ENCODE results near the gene C5orf58.

DNA sequence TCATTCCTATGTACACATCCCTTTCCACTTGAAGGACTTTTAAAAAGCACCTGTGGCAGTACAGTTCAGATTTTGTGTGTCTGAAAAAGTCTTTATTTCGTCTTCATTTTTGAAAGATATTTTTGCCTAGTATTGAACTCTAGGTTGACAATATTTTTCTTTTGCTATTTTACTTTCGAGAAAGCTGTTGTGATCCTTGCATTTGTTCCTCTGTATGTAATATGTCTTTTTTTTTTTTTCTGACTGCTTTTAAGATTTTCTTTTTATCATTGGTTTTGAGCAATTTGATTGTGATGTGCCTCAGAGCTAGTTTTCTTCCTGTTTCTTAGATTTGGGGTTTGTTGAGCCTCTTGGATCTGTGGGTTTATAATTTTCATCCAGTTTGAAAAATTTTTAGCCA is 51.4 kb downstream of the C5orf58 start:
- TF ChIP-seq POLR2AphosphoS5 (IDR thresholded peaks at IDR 0.05), result no peak
- TF ChIP-seq, protein P1, sequence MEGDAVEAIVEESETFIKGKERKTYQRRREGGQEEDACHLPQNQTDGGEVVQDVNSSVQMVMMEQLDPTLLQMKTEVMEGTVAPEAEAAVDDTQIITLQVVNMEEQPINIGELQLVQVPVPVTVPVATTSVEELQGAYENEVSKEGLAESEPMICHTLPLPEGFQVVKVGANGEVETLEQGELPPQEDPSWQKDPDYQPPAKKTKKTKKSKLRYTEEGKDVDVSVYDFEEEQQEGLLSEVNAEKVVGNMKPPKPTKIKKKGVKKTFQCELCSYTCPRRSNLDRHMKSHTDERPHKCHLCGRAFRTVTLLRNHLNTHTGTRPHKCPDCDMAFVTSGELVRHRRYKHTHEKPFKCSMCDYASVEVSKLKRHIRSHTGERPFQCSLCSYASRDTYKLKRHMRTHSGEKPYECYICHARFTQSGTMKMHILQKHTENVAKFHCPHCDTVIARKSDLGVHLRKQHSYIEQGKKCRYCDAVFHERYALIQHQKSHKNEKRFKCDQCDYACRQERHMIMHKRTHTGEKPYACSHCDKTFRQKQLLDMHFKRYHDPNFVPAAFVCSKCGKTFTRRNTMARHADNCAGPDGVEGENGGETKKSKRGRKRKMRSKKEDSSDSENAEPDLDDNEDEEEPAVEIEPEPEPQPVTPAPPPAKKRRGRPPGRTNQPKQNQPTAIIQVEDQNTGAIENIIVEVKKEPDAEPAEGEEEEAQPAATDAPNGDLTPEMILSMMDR (IDR thresholded peaks at IDR 0.05), result no peak
- TF ChIP-seq POLR2A (IDR thresholded peaks at IDR 0.05), result no peak
